Stimulated activated naive B cell treated with anti-CD40 and anti-IgM and Interleukin-4, amounts not matched to agents 10 μg/mL and 1 μg/mL and 100 μg/mL, for 72 hours (primary cell): ENCODE results near the gene RAD51.

Experiments used
- ATAC-seq, 2 donors: fragments of 150-1000 bp; cut with Tn5 transposase; replicated peaks; 2 replicates each; pipeline ENCODE4 v1.10.0; 2021; ENCODE audit warnings: moderate library complexity in 1 of 2
- DNase-seq: peaks from one replicate; pipeline ENCODE4 v3.0.0; 2021
- H3K27ac Mint-ChIP-seq: one replicate; pipeline ENCODE4 v1.8.0; 2022; ENCODE audit warnings: mild to moderate bottlenecking, mixed read lengths
- H3K27me3 Mint-ChIP-seq, 2 donors: one replicate each; pipeline ENCODE4 v1.8.0; 2022; ENCODE audit warnings: mixed read lengths in 2 of 2
- H3K36me3 Mint-ChIP-seq, 2 donors: one replicate each; pipeline ENCODE4 v1.8.0; 2022; ENCODE audit warnings: mixed read lengths in 2 of 2, mild to moderate bottlenecking in 1 of 2
- H3K4me1 Mint-ChIP-seq, 2 donors: one replicate each; pipeline ENCODE4 v1.8.0; 2022; ENCODE audit warnings: mixed read lengths in 2 of 2, mild to moderate bottlenecking in 1 of 2
- H3K4me3 Mint-ChIP-seq, 2 donors: one replicate each; pipeline ENCODE4 v1.8.0; 2022; ENCODE audit warnings: mild to moderate bottlenecking in 2 of 2, mixed read lengths in 2 of 2, moderate library complexity in 1 of 2
- H3K9me3 Mint-ChIP-seq, 2 donors: one replicate each; pipeline ENCODE4 v1.8.0; 2022; ENCODE audit warnings: mixed read lengths in 2 of 2, mild to moderate bottlenecking in 1 of 2

Gene RAD51

GRCh38 chr15:40773496-40773895, 78.5 kb downstream of the RAD51 start:
- Mint-ChIP-seq H3K27me3 (no peaks in the 10 kb centered on the region), H3K4me1 (peaks cover 37 to 48% of the 10 kb centered on the region in 2 donors), H3K36me3 (peaks cover 43 to 55% of the 10 kb centered on the region in 2 donors), H3K27ac (no peak overlapping the region), H3K9me3 (no peaks in the 10 kb centered on the region), H3K4me3 (no peak overlapping the region)
- ATAC-seq (no peak), DNase-seq (no peak)

- Mint-ChIP-seq H3K27me3 (no peaks in the 10 kb centered on the region), H3K4me1 (peaks cover 33 to 44% of the 10 kb centered on the region in 2 donors), H3K36me3 (peaks cover 43 to 56% of the 10 kb centered on the region in 2 donors), H3K4me3 (no peak overlapping the region), H3K27ac (no peak overlapping the region), H3K9me3 (no peaks in the 10 kb centered on the region)
- ATAC-seq (no peak), DNase-seq (no peak)
Observed at GRCh38 chr15:40773902-40774301, 78.9 kb downstream of the RAD51 start.

GRCh38 chr15:40775007-40775406, 80.0 kb downstream of the RAD51 start:
- Mint-ChIP-seq H3K4me3 (no peak overlapping the region), H3K9me3 (no peaks in the 10 kb centered on the region), H3K27ac (no peak overlapping the region), H3K27me3 (no peaks in the 10 kb centered on the region), H3K4me1 (peaks cover 23 to 33% of the 10 kb centered on the region in 2 donors), H3K36me3 (peaks cover 43 to 60% of the 10 kb centered on the region in 2 donors)
- DNase-seq, result no peak
- ATAC-seq, result no peak

GRCh38 chr15:40775740-40776536, 81.0 kb downstream of the RAD51 start:
- H3K9me3 Mint-ChIP-seq, result no peaks in the 10 kb centered on the region
- no peak for ATAC-seq
- peaks cover 14 to 23% of the 10 kb centered on the region in 2 donors for H3K4me1 Mint-ChIP-seq
- peaks cover 41 to 58% of the 10 kb centered on the region in 2 donors for H3K36me3 Mint-ChIP-seq
- H3K27ac Mint-ChIP-seq, result no peak overlapping the region
- H3K27me3 Mint-ChIP-seq, result no peaks in the 10 kb centered on the region
- no peak overlapping the region for H3K4me3 Mint-ChIP-seq
- DNase-seq, result no peak

- H3K27me3 Mint-ChIP-seq, result no peaks in the 10 kb centered on the region
- H3K9me3 Mint-ChIP-seq, result no peaks in the 10 kb centered on the region
- DNase-seq (no peak), ATAC-seq (peak in 1 of 2 donors; percentile 46)
- H3K4me3 Mint-ChIP-seq, result no peak overlapping the region
- H3K27ac Mint-ChIP-seq, result peak overlapping the region; percentile 9
- peaks cover 34 to 51% of the 10 kb centered on the region in 2 donors for H3K36me3 Mint-ChIP-seq
- peaks cover 8 to 16% of the 10 kb centered on the region in 2 donors for H3K4me1 Mint-ChIP-seq
Observed at GRCh38 chr15:40776537-40777141, 81.7 kb downstream of the RAD51 start.
